Neural progenitor cell (in vitro differentiated cells): Measurements from ENCODE around the gene ARID5A.

ENCODE experiments used
- CTCF ChIP-seq: fragments of 200-600 bp; sonication (generic); IDR thresholded peaks from 2 replicates; pipeline ENCODE4 v1.5.1; 2017; ENCODE audit warnings: antibody characterized with exemption, mild to moderate bottlenecking
- EZH2 ChIP-seq: fragments of 200-600 bp; sonication (generic); IDR thresholded peaks from 2 replicates; pipeline ENCODE4 v1.6.1; 2017; ENCODE audit warnings: antibody characterized with exemption, mild to moderate bottlenecking, moderate library complexity

DNA sequence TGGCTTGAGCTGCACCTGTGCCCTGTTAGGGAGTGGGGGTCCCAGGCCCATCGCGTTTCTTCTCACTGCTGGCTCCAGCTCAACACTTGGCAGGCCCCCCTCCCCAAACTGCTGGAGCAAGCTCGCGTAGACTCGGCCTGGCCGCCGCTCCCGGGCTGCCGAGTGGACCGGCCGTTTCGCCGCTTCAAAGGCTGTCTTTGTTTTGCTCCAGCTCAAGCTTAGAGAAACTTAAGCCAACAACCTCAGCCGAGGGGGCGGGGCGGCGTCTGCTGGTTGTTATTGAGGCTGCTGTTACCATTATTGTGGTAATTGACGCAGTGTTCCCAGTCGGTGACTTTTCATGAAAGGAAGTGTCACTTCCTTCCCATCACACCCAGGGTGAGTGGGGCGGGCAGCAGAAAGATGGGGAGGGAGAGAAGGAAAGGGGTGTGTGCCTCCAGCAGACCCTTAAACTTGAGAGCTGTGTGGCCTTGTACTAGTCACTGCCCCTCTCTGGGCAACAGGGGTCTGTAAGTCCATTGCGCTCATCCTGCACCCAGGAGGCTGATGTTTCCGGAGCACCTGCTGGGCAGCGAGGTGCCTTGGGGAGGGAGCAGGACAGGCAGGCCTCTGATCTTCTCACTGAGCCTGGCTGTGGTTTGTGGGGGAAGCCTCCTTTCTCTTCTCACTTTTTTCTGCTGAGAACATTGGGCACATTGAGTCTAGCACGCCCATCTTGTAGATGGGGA is 2.1 kb downstream of the ARID5A start:
- TF ChIP-seq CTCF (no peak), EZH2 (no peak)
